ENCODE results near the gene ALX4.
A peak's percentile ranks its signal among the peaks of the same experiment; 100 is the strongest.

ALX4 gene

GRCh38 chr11:44303401-44303938 is 6.5 kb downstream of the ALX4 start:
- TF ChIP-seq CTCF (IDR thresholded peaks at IDR 0.05; ENCODE audit: low read depth, low read length) = no peak
- no peak for DNase-seq (ENCODE audit: low read depth in 2 of 2)

GRCh38 chr11:44301564-44302271 is 8.2 kb downstream of the ALX4 start:
- no peak for TF ChIP-seq CTCF (IDR thresholded peaks at IDR 0.05; ENCODE audit: low read depth, low read length)
- H3K4me3 ChIP-seq (replicated peaks in 1 of 2; ENCODE audit: low read depth in 2 of 2, low read length in 2 of 2) = no peak overlapping the region
- peak; percentile 39 to 70 for DNase-seq (ENCODE audit: low read depth in 2 of 2)

More at GRCh38 chr11:44303401-44303938, 6.5 kb downstream of the ALX4 start:
- no peak overlapping the region for H3K4me3 ChIP-seq (replicated peaks in 1 of 2; ENCODE audit: low read depth in 2 of 2, low read length in 2 of 2)

- no peak for TF ChIP-seq CTCF (IDR thresholded peaks at IDR 0.05; ENCODE audit: low read depth, low read length)
- no peak overlapping the region for H3K4me3 ChIP-seq (replicated peaks in 1 of 2; ENCODE audit: low read depth in 2 of 2, low read length in 2 of 2)
- peak; percentile 31 to 70 for DNase-seq (ENCODE audit: low read depth in 2 of 2)
These were observed 8.9 kb downstream of the ALX4 start for GRCh38 chr11:44300844-44301563.

GRCh38 chr11:44298862-44299261 is 11.1 kb downstream of the ALX4 start:
- H3K4me3 ChIP-seq (replicated peaks in 1 of 2; ENCODE audit: low read depth in 2 of 2, low read length in 2 of 2) = no peak overlapping the region
- TF ChIP-seq CTCF (IDR thresholded peaks at IDR 0.05; ENCODE audit: low read depth, low read length) = no peak
- DNase-seq (ENCODE audit: low read depth in 2 of 2) = no peak

GRCh38 chr11:44290208-44290607 is 19.7 kb downstream of the ALX4 start:
- TF ChIP-seq CTCF (IDR thresholded peaks at IDR 0.05; ENCODE audit: low read depth, low read length) = no peak
- no peak for DNase-seq (ENCODE audit: low read depth in 2 of 2)
- H3K4me3 ChIP-seq (replicated peaks in 1 of 2; ENCODE audit: low read depth in 2 of 2, low read length in 2 of 2) = no peak overlapping the region

- TF ChIP-seq CTCF (IDR thresholded peaks at IDR 0.05; ENCODE audit: low read depth, low read length) = no peak
- H3K4me3 ChIP-seq (replicated peaks in 1 of 2; ENCODE audit: low read depth in 2 of 2, low read length in 2 of 2) = no peak overlapping the region
- DNase-seq (ENCODE audit: low read depth in 2 of 2) = no peak
These were observed 21.8 kb downstream of the ALX4 start for GRCh38 chr11:44288133-44288526.
